ENCODE measurements around the gene ICAM2.
A peak's percentile ranks its signal among the peaks of the same experiment; 100 is the strongest.

Gene ICAM2

DNA sequence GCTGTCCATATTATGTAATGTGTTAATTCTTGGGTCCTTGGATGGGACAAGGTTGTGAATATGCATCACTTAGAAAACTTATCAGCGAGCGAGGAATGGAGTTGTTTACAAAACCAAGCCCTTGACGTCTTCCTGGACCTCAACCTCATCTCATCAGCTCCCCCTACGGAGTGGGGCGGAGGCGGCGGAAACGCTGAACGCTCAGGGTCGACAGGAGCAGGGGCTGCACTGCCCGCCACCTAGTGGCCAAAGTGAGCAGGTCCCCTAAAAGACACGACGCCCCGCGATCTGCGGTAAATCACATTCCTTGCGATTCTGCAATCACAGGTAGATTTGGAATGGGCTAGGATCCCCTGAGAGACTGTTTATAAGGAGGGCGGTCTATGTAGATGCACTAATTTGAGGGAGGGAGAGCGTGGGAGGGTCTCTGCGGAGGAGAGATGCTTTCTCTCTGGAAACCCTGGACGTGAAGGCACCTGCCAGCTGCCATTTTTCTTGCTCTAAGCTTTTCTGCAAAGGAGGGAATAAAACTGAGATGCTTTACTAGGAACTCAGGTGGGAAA, 5.4 kb upstream of the ICAM2 start:
- peaks cover 7% of the 10 kb centered on the region; the same call in 1 of the 2 replicates for H3F3A ChIP-seq (ENCODE audit: control insufficient read depth, insufficient read depth)
- H4K20me1 ChIP-seq (ENCODE audit: control insufficient read depth, insufficient read depth, low read depth, low read length), result no peaks in the 10 kb centered on the region
- no peaks in the 10 kb centered on the region for H3K9me2 ChIP-seq (replicated peaks; ENCODE audit: control insufficient read depth, low read length)
- no peaks in the 10 kb centered on the region for H3K27me3 ChIP-seq (ENCODE audit: control insufficient read depth, low read length)
- H3K79me2 ChIP-seq (ENCODE audit: control insufficient read depth, low read length), result no peaks in the 10 kb centered on the region
- H3K4me3 ChIP-seq (ENCODE audit: low read length), result peak overlapping the region; percentile 26; the same call in 1 of the 2 replicates
- H3K36me3 ChIP-seq (ENCODE audit: control insufficient read depth, low read length), result no peaks in the 10 kb centered on the region
- TF ChIP-seq, protein P1, sequence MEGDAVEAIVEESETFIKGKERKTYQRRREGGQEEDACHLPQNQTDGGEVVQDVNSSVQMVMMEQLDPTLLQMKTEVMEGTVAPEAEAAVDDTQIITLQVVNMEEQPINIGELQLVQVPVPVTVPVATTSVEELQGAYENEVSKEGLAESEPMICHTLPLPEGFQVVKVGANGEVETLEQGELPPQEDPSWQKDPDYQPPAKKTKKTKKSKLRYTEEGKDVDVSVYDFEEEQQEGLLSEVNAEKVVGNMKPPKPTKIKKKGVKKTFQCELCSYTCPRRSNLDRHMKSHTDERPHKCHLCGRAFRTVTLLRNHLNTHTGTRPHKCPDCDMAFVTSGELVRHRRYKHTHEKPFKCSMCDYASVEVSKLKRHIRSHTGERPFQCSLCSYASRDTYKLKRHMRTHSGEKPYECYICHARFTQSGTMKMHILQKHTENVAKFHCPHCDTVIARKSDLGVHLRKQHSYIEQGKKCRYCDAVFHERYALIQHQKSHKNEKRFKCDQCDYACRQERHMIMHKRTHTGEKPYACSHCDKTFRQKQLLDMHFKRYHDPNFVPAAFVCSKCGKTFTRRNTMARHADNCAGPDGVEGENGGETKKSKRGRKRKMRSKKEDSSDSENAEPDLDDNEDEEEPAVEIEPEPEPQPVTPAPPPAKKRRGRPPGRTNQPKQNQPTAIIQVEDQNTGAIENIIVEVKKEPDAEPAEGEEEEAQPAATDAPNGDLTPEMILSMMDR (IDR thresholded peaks at IDR 0.05; ENCODE audit: low read depth, low read length, poor library complexity, severe bottlenecking), result peak; percentile 99
- no peak for TF ChIP-seq EZH2phosphoT487 (IDR thresholded peaks at IDR 0.05; ENCODE audit: borderline replicate concordance, low read length)
- peaks cover 35% of the 10 kb centered on the region for H3K4me1 ChIP-seq (ENCODE audit: control insufficient read depth, low read length)
- H3K4me2 ChIP-seq (ENCODE audit: low read length), result peak overlapping the region; percentile 52
- no peaks in the 10 kb centered on the region for H3K9me3 ChIP-seq (ENCODE audit: control insufficient read depth, insufficient read depth, low read length)
- H3K27ac ChIP-seq (ENCODE audit: low read depth, low read length), result no peak overlapping the region

DNA sequence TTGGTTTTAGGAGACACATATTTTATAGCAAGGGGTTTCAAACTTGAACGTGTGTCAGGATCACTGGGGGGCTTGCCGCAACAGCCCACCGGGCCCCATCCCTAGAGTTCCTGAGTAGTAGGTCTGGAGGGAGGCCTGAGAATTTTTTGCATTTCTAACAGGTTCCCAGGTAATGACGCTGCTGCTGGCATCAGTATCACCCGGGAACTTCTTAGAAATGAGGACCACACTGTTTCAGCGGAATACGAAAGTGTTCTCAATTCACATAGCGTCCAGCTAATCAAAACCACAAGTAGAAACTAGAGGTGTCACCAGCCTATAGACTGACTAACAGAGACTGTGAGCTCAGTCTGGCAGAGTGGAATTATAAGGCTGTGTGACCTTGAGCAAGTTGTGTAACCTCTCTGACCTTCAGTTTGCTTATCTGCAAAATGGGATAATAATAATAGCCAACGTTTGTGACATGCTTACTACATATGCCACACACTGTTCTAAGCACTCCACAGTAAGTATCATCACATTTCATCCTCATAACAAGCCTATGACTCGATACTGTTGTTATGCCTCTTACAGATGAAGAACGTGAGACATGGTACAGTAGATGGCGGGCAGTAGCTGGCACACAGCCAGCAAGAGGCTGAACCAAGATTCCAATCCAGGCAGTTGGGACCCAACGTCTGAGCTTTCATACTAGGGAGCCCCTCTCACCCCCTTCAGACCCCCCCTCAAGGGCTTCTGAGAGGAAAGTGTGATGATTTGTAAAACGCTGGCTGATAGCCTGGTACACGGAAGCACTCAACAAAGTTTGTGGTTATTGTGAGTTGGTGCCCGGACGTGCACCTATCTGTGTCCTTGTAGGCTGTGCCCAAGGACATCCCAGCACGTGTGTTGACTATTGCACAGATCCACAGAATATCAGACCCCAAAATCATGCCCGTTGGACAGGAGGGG, 4.6 kb upstream of the ICAM2 start:
- H4K20me1 ChIP-seq (ENCODE audit: control insufficient read depth, insufficient read depth, low read depth, low read length), result no peaks in the 10 kb centered on the region
- H3F3A ChIP-seq (ENCODE audit: control insufficient read depth, insufficient read depth), result peaks cover 7% of the 10 kb centered on the region; the same call in 1 of the 2 replicates
- H3K9me3 ChIP-seq (ENCODE audit: control insufficient read depth, insufficient read depth, low read length), result no peaks in the 10 kb centered on the region
- H3K4me3 ChIP-seq (ENCODE audit: low read length), result peak overlapping the region; percentile 26; the same call in 1 of the 2 replicates
- H3K36me3 ChIP-seq (ENCODE audit: control insufficient read depth, low read length), result no peaks in the 10 kb centered on the region
- peaks cover under 1% of the 10 kb centered on the region for H3K79me2 ChIP-seq (ENCODE audit: control insufficient read depth, low read length)
- no peaks in the 10 kb centered on the region for H3K9me2 ChIP-seq (replicated peaks; ENCODE audit: control insufficient read depth, low read length)
- H3K27ac ChIP-seq (ENCODE audit: low read depth, low read length), result no peak overlapping the region
- no peaks in the 10 kb centered on the region for H3K27me3 ChIP-seq (ENCODE audit: control insufficient read depth, low read length)
- H3K4me1 ChIP-seq (ENCODE audit: control insufficient read depth, low read length), result peaks cover 38% of the 10 kb centered on the region
- H3K4me2 ChIP-seq (ENCODE audit: low read length), result peak overlapping the region; percentile 46
- TF ChIP-seq, protein P1 (IDR thresholded peaks at IDR 0.05; ENCODE audit: low read depth, low read length, poor library complexity, severe bottlenecking), result no peak
- no peak for TF ChIP-seq EZH2phosphoT487 (IDR thresholded peaks at IDR 0.05; ENCODE audit: borderline replicate concordance, low read length)

DNA sequence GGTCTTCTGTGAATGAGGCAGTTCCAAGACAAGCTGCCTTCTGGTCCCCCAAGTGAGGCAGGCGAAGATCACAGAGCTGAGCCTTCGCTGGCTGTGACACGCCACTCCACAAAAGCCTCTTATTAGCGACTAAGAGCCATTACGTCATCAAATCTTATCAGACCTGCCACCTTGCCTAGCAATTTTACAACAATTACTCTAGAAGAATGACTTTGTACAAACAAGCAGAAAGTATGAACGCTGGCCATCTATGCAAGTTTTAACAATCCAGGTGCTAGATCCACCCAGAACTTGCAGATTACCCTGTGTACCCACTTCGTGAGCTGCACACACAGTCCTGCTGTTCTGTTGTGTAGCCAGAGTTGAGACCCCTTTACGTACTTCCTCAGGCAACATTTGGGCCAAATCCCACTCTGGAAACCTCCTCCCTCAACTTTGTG, 3.8 kb upstream of the ICAM2 start:
- H3F3A ChIP-seq (ENCODE audit: control insufficient read depth, insufficient read depth), result peaks cover 7% of the 10 kb centered on the region; the same call in 1 of the 2 replicates
- no peak overlapping the region for H3K4me2 ChIP-seq (ENCODE audit: low read length)
- no peaks in the 10 kb centered on the region for H4K20me1 ChIP-seq (ENCODE audit: control insufficient read depth, insufficient read depth, low read depth, low read length)

More for the DNA sequence above, 3.8 kb upstream of the ICAM2 start:
- H3K36me3 ChIP-seq (ENCODE audit: control insufficient read depth, low read length), result no peaks in the 10 kb centered on the region
- no peaks in the 10 kb centered on the region for H3K9me2 ChIP-seq (replicated peaks; ENCODE audit: control insufficient read depth, low read length)
- peaks cover 42% of the 10 kb centered on the region for H3K4me1 ChIP-seq (ENCODE audit: control insufficient read depth, low read length)
- no peak overlapping the region for H3K27ac ChIP-seq (ENCODE audit: low read depth, low read length)
- H3K27me3 ChIP-seq (ENCODE audit: control insufficient read depth, low read length), result no peaks in the 10 kb centered on the region
- H3K9me3 ChIP-seq (ENCODE audit: control insufficient read depth, insufficient read depth, low read length), result no peaks in the 10 kb centered on the region
- no peak overlapping the region for H3K4me3 ChIP-seq (ENCODE audit: low read length)
- TF ChIP-seq EZH2phosphoT487 (IDR thresholded peaks at IDR 0.05; ENCODE audit: borderline replicate concordance, low read length), result no peak
- TF ChIP-seq, protein P1 (IDR thresholded peaks at IDR 0.05; ENCODE audit: low read depth, low read length, poor library complexity, severe bottlenecking), result no peak
- H3K79me2 ChIP-seq (ENCODE audit: control insufficient read depth, low read length), result peaks cover 9% of the 10 kb centered on the region
